NCI-H460 (cell line): ENCODE results near the gene TRAPPC13. TPM values are rescaled to one million over a fixed set of nuclear protein-coding genes. Genes with fewer than 3 reads are reported as not detected.
"Not testable (repeated sequence)": the region's sequence is repeated elsewhere in the genome, so short reads cannot be mapped to it uniquely, and the experiment has no call there.

Experiments
- DNase-seq: peaks from one replicate; pipeline ENCODE4 v3.0.0-alpha.2; 2016; ENCODE audit warnings: low read depth; ENCODE audit errors: extremely low read depth
- small RNA-seq, 2 experiments: library from RNA; depleted of rRNA; stranded (forward); fragments of <200 nt; gene quantifications; one replicate each; pipeline ENCODE3, GENCODE V24; 2014
- total RNA-seq: library from RNA; depleted of rRNA; stranded (reverse); fragments of >200 nt; shearing (Covaris generic); gene quantifications from 2 replicates; pipeline ENCODE4 v1.2.3, GENCODE V29; 2014; rRNA removed

TRAPPC13 gene
- total RNA-seq, 1 experiment from 2014 or later, result 44.0 TPM

- no peak for DNase-seq
These were observed 48.0 kb downstream of the TRAPPC13 start for GRCh38 chr5:65672796-65673195.

- no peak for DNase-seq
These were observed 49.9 kb downstream of the TRAPPC13 start for GRCh38 chr5:65674749-65675148.

DNA sequence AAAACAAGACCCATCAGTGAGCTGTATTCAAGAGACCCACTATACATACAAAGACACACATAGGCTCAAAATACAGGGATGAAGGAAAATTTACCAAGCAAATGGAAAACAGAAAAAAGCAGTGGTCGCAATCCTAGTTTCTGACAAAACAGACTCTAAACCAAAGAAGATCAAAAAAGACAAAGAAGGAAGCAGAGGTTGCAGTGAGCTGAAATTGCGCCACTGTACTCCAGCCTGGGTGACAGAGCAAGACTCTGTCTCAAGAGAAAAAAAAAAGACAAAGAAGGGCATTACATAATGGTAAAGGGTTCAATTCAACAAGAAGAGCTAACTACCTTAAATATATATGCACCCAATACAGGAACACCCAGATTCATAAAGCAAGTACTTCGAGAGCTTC is 51.2 kb downstream of the TRAPPC13 start:
- not testable (repeated sequence) for DNase-seq

DNA sequence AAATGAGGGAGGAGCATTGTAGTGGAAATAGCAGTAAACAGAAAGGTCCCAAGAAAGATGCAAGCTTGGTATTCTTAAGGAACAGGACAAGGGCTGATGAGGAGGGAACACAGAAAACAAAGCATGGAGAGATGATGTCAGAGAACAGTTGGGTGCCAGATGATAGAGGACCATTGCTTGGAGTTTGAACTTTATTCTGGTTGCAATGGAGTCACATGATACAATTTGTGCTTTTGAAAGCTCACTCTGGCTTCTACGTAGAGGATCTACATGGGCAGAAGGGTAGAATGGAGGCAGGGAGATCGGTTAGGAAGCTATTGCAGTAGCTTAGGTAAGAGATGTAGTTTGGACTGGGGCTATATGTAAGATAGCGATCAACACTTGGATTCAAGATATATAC is 57.3 kb downstream of the TRAPPC13 start:
- no peak for DNase-seq

- DNase-seq, result no peak
These were observed 68.3 kb downstream of the TRAPPC13 start for GRCh38 chr5:65693121-65693520.

DNA sequence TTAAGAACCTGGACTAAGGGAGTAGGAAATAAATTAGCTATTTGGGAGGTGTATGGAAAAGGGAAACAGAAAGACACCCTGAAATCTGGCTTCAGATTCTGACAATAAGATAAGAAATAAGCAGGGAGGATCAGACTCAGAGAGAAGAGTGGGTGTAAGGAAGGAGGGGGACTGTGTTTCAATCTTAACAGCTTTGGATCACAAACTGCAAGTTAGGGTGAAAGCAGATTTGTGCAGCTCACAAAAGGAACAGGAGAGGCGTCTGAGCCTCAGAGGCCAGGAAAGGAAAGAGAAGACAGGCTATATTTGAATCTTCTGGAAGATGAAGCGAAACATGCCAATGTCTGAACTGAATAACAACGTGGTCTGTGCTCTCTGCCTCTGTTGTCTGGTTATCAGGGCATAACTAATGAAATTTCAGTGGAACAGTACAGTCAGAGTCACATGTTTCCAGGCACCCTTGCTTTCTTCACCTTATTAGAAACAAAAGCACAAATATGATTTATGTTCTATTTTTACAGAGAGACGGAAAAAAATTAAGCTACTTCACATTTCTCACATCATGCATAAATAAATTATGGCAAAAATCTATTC is 70.4 kb downstream of the TRAPPC13 start:
- DNase-seq, result no peak

- DNase-seq, result no peak
These were observed 71.1 kb downstream of the TRAPPC13 start for GRCh38 chr5:65695896-65696295.

DNA sequence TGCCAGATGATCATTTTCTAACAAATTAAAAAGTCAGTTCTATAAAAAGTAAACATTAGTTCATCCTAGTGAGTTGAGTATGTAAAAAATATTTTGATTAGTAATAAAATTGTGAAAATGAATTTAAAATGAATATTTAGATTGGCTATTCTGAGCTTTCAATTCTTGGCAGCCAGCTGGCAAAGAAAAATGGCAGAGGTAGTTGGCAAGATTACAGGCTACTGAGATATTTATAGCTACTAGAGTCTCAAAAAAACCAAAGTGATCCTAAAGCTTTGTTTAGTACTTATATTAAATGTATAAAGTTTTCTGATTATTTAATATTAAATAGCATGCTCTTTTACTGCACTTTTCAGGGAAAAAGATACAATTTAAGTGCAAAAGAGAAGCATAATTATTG is 72.1 kb downstream of the TRAPPC13 start:
- DNase-seq, result no peak

DNA sequence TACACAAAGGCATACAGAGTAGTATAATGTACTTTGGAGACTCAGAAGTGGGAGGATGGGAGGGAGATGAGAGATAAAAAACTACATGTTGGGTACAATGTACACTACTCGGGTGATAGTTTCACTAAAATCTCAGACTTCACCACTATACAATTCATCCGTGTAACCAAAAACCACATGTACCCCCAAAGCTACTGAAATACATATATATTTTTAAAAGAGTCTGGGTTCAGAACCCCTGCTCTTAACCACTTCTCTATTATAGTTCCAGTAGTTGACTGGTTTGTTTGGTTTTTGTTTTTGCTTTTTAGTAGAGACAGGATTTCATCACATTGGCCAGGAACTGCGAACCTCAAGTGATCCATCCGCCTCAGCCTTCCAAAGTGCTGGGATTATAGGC is 74.5 kb downstream of the TRAPPC13 start:
- no peak for DNase-seq

GRCh38 chr5:65702036-65702435 is 77.2 kb downstream of the TRAPPC13 start:
- DNase-seq, result no peak

DNA sequence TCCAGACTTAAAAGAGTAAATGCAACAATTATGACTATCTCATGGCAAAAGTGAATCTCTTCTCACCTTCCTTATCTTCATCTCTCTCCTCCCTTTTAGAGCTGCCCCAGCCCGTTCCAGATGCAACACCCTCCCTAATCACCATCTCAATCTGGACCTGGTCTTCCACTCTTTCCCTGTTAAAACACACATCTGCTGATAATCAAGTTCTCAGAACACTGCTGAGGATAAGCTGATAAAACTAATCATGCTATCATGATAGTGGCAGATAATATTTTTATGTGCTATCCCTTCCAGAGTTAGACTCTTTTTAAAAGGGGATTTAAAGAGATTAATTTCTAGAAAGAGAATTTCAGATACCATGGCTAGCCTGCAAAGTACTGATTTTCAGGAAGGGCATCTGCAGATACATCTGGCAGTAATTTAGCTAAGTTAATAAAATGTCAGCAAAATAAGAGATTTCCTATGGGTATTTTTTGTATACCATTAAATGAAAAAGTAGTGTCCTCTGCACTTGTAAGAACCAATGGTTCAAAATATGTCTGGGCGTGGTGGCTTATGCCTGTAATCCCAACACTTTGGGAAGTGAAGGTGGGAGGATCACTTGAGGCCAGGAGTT is 79.9 kb downstream of the TRAPPC13 start:
- DNase-seq, result no peak

- DNase-seq, result no peak
These were observed 82.8 kb downstream of the TRAPPC13 start for GRCh38 chr5:65707663-65708062.

DNA sequence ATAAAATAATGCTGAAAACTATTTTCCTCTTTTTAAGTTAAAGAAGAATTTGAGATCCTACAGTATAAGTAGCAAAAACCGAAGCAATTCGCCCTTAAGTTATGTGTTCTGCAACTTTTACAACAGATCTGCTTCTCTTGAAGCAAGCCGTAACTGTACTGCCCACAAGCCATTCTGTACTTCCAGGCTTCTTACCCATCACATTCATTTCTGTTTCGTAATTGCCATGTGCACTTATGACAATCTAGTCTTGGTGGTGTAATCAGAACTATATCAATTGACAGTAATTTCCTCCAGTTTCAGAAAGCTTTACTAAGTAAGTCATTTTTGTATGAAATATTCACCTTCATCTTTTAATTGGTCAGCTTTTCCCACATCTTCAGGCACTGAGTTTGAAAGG is 83.3 kb downstream of the TRAPPC13 start:
- DNase-seq, result no peak

Small RNAs within 50 kb of the gene (small RNA-seq; reads per million reads assigned to genes)
- 0 reads per million in 2 experiments for gene RNU6-540P

Other genes starting within 250 kb of the TRAPPC13 start
- gene ADAMTS6, start 143.1 kb upstream of the TRAPPC13 start, total RNA-seq, result 14.3 and 15.0 TPM in 2 replicates
- gene CENPK, start 61.9 kb upstream of the TRAPPC13 start, total RNA-seq, result 40.0 and 44.0 TPM in 2 replicates
- gene PPWD1, start 61.7 kb upstream of the TRAPPC13 start, total RNA-seq, result 27.6 and 48.5 TPM in 2 replicates
- 13.9 and 16.5 TPM in 2 replicates for gene TRIM23, start 694 bp upstream of the TRAPPC13 start, total RNA-seq
- 7.5 and 10.2 TPM in 2 replicates for gene SHLD3, start within 50 bp of the TRAPPC13 start, total RNA-seq
- 26.0 and 30.3 TPM in 2 replicates for gene SGTB, start 97.1 kb downstream of the TRAPPC13 start, total RNA-seq
- gene NLN, start 97.2 kb downstream of the TRAPPC13 start, total RNA-seq, result 85.8 and 89.5 TPM in 2 replicates